ENCODE data around the gene LACTB.

The LACTB gene

GRCh38 chr15:63181648-63182047 is 60.0 kb downstream of the LACTB start:
- no peak for DNase-seq

GRCh38 chr15:63185206-63185605 is 63.5 kb downstream of the LACTB start:
- no peak for DNase-seq

GRCh38 chr15:63186065-63186464 is 64.4 kb downstream of the LACTB start:
- no peak for DNase-seq

- DNase-seq = no peak
Measured at GRCh38 chr15:63187589-63188226, 66.0 kb downstream of the LACTB start.

GRCh38 chr15:63188247-63188925 is 66.7 kb downstream of the LACTB start:
- peak; percentile 12 for DNase-seq

- DNase-seq = peak; percentile 99
Measured at GRCh38 chr15:63188926-63189871, 67.5 kb downstream of the LACTB start, which contains the start of gene RAB8B. TSS of gene RAB8B (plus strand) at chr15:63189606. CDS start at chr15:63189625, 19 bp downstream.

GRCh38 chr15:63189941-63190768 is 68.5 kb downstream of the LACTB start:
- no peak for DNase-seq

- DNase-seq = no peak
Measured at GRCh38 chr15:63190769-63191649, 69.3 kb downstream of the LACTB start.
